ENCODE measurements around the gene SF3A2.
"Not testable (repeated sequence)": the region's sequence is repeated elsewhere in the genome, so short reads cannot be mapped to it uniquely, and the experiment has no call there.

The SF3A2 gene

DNA sequence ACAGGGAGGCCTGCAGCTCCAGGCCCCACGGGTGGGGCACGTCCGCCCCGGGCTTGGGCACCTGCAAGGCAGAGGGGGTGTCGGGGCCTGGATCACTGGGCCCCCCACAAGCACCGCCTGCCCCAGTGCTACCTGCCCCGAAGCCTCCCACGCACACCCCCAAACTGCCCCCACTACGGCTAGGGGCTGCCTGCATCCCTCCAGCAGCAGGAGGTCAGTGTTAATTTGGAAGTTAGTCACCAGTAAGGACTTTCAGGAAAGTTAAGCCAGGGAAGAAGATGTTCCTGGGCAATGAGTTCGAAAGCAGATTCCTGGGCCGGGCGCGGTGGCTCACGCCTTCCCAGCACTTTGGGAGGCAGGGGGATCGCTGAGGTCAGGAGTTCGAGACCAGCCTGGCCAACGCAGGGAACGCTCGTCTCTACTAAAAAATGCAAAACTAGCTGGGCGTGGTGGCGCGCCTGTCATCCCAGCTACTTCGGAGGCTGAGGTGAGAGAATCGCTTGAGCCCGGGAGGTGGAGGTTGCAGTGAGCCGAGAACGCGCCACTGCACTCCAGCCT lies 39.9 kb downstream of the SF3A2 start:
- no peak for TF ChIP-seq CTCF (conservative IDR thresholded peaks at IDR 0.05)
- H3K27ac ChIP-seq: no peak overlapping the region

DNA sequence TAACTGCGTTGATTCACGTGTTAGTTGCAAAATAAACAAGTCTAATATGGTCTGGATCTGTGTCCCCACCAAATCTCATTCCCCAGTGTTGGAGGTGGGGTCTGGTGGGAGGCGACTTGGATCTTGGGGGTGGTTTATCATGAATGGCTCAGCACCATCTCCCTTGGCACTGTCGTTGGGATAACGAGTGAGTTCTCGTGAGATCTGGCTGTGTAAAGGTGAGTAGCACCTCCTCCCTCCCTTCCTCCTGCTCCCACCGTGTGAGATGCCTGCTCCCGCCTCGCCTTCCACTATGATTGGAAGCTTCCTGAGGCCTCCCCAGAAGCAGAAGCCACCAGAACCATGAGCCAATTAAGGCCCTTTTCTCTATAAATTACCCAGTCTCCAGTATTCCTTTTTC lies 40.5 kb downstream of the SF3A2 start:
- H3K27ac ChIP-seq: no peak overlapping the region

GRCh38 chr19:2278459-2279158 lies 42.0 kb downstream of the SF3A2 start:
- no peak for TF ChIP-seq CTCF (conservative IDR thresholded peaks at IDR 0.05)
- H3K27ac ChIP-seq: no peak overlapping the region

More for the DNA sequence above, 40.5 kb downstream of the SF3A2 start:
- TF ChIP-seq CTCF (conservative IDR thresholded peaks at IDR 0.05): no peak

GRCh38 chr19:2280633-2281264 lies 44.1 kb downstream of the SF3A2 start:
- no peak overlapping the region for H3K27ac ChIP-seq
- TF ChIP-seq CTCF (conservative IDR thresholded peaks at IDR 0.05): no peak

- not testable (repeated sequence) for H3K27ac ChIP-seq
Measured at GRCh38 chr19:2281265-2282061, 44.8 kb downstream of the SF3A2 start.

DNA sequence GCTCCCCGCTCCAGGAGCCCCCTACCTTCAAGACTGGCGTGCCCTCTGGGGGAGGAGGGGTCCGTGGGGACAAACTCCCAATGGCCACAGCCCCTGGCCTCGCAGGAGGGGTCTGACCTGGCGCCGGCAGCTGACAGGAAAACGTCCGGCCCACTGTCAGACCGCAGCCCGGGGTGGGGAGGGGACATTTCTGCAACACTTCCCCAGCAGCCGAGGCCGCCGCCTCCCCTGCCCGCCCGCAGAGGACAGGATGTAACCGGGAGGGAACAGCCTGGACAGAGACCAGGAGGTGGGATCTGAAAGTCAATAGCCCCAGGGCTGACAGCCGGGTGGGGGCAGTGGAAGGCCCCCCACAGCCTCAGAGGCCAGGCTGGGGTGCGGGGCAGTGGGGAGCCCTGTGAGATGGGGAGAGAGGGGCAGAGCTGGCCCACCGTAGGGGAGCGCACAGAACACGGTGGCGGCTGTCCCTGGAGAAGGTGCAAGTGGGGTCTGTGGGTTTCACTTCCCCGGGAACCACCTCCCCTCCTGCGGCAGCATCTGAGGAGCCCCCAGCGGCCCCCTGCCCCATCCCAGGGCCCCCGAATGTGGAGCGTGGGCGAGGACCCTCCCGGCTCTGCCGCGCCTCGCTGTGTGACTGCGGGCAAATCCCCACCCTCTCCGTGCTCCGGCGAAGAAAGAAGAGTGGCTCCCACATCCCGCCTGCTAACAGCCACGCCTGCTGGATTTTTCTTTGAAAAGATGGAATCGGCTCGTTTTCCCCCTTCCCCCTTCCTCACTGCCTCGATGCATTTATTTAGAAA lies 45.6 kb downstream of the SF3A2 start, which contains the start of gene PEAK3:
Gene PEAK3 (minus strand): TSS at position 114 of the 800 bp plus-strand sequence. CDS start 1,244 bp downstream, outside the sequence.
- no peak for TF ChIP-seq CTCF (conservative IDR thresholded peaks at IDR 0.05)
- no peak within 1 kb of the TSS for H3K27ac ChIP-seq

GRCh38 chr19:2282862-2283237 lies 46.2 kb downstream of the SF3A2 start:
- no peak overlapping the region for H3K27ac ChIP-seq
- no peak for TF ChIP-seq CTCF (conservative IDR thresholded peaks at IDR 0.05)
